Vagina (tissue), 2 donors: ENCODE data around the gene GJC1. TPM values are rescaled to one million over a fixed set of nuclear protein-coding genes. Genes with fewer than 3 reads are reported as not detected.

Experiments
- DNase-seq, 2 donors: peaks; one replicate each; pipeline ENCODE4 v3.0.0-alpha.2; 2017; ENCODE audit errors: extremely low spot score in 2 of 2
- H3K27ac ChIP-seq: fragments of 200-600 bp; sonication (generic); one replicate; pipeline ENCODE4 v1.5.1; 2019
- H3K27me3 ChIP-seq: fragments of 200-600 bp; sonication (generic); one replicate; pipeline ENCODE4 v1.5.1; 2019
- H3K36me3 ChIP-seq, 2 donors: fragments of 200-600 bp; sonication (generic); one replicate each; pipeline ENCODE4 v1.5.1; 2017 to 2019
- H3K4me1 ChIP-seq: fragments of 200-600 bp; sonication (generic); one replicate; pipeline ENCODE4 v1.5.1; 2019
- H3K4me3 ChIP-seq, 2 donors: fragments of 200-600 bp; sonication (generic); 1 replicate in 1 of 2; 2 replicates in 1 of 2; pipeline ENCODE4 v1.5.1; 2016 to 2019
- H3K9me3 ChIP-seq: fragments of 200-600 bp; sonication (generic); one replicate; pipeline ENCODE4 v1.5.1; 2019
- POLR2A ChIP-seq, 2 donors: fragments of 450-650 bp; IDR thresholded peaks; one replicate each; pipeline ENCODE4 v1.6.1; 2017; ENCODE audit warnings: antibody characterized with exemption in 2 of 2, mild to moderate bottlenecking in 2 of 2, moderate library complexity in 2 of 2
- POLR2AphosphoS5 ChIP-seq, 2 donors: sonication (generic); formaldehyde crosslinking; IDR thresholded peaks; one replicate each; pipeline ENCODE4 v1.9.0; 2017; ENCODE audit warnings: antibody characterized with exemption in 2 of 2, mild to moderate bottlenecking in 2 of 2, low read depth in 1 of 2; ENCODE audit not compliant: insufficient read depth in 1 of 2
- intact Hi-C: fragments of 100-400 bp; cut with DNase I; formaldehyde crosslinking; loops from one replicate; pipeline ENCODE4 v1.15.1; 2023
- total RNA-seq: library from RNA; depleted of rRNA; stranded (reverse); fragments of >200 nt; gene quantifications from one replicate; pipeline ENCODE4 v1.2.3, GENCODE V29; 2016
- TF ChIP-seq, protein P1 (sequence below), 3 experiments: fragments of 450-650 bp in 2 of 3; fragments of 200-600 bp in 1 of 3; sonication (generic) in 1 of 3; IDR thresholded peaks; one replicate each; pipeline ENCODE4 v1.5.1; 2017 to 2019; ENCODE audit warnings: antibody characterized with exemption in 3 of 3, mild to moderate bottlenecking in 2 of 3, moderate library complexity in 2 of 3

The GJC1 gene
- total RNA-seq, 1 donor from 2014 or later = 10.1 TPM

DNA sequence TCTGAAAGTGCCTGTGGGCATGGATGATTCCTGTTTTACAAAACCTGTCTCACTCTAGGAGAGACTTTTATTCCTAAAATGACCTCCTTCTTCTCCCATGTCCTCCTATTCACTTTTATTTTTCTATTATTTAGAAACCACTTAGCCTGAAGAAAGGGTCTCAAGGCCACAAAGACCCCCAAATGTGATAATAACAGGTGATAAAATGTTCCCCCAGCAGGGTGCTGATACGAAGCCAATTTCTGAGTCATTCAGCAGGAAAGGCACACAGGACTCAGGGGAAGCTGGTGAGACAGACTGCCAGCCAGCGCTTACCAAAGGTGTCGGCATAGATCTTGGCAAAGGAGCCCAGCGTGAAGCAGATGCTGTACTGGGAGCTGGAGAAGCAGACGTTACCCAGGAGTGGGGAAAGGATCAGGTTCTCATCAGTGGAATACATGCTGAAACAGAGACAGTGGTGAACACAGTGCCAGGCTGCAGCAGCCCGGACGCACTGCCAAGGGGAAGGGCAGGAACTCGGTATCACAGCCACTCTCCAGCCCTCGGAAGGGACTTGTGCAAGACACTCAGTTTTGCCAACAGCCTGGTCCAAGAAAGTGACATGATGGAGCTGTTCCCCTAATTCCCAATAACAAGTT is 42.2 kb upstream of the GJC1 start:
- TF ChIP-seq POLR2A (IDR thresholded peaks at IDR 0.05) = no peak
- no peak for TF ChIP-seq POLR2AphosphoS5 (IDR thresholded peaks at IDR 0.05; ENCODE audit: insufficient read depth in 1 of 2, low read depth in 1 of 2)
- TF ChIP-seq, protein P1, sequence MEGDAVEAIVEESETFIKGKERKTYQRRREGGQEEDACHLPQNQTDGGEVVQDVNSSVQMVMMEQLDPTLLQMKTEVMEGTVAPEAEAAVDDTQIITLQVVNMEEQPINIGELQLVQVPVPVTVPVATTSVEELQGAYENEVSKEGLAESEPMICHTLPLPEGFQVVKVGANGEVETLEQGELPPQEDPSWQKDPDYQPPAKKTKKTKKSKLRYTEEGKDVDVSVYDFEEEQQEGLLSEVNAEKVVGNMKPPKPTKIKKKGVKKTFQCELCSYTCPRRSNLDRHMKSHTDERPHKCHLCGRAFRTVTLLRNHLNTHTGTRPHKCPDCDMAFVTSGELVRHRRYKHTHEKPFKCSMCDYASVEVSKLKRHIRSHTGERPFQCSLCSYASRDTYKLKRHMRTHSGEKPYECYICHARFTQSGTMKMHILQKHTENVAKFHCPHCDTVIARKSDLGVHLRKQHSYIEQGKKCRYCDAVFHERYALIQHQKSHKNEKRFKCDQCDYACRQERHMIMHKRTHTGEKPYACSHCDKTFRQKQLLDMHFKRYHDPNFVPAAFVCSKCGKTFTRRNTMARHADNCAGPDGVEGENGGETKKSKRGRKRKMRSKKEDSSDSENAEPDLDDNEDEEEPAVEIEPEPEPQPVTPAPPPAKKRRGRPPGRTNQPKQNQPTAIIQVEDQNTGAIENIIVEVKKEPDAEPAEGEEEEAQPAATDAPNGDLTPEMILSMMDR (IDR thresholded peaks at IDR 0.05) = no peak
- no peaks in the 10 kb centered on the region for H3K27me3 ChIP-seq
- H3K4me1 ChIP-seq = no peaks in the 10 kb centered on the region
- no peak for DNase-seq
- H3K9me3 ChIP-seq = no peaks in the 10 kb centered on the region
- H3K4me3 ChIP-seq = no peak overlapping the region
- intact Hi-C loops = no loop called here
- H3K27ac ChIP-seq = no peak overlapping the region
- H3K36me3 ChIP-seq = peaks cover 0 to 74% of the 10 kb centered on the region in 2 donors

DNA sequence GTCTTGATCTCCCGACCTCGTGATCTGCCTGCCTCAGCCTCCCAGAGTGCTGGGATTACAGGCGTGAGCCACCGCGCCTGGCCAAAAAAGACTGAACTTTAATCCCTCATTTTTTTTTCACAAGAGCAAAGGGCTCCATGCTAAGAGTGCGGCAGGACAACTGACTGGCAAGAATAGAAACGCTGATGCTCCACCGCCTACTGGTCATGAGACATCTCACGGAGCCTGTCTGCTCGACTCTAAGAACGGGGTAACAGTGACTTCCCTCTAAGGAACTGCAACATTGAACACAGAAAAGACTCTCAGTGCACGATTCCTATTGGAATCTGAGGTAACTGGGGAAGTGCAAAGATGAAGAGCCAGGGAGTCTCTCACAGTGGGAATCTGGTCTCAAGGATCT is 41.5 kb upstream of the GJC1 start:
- H3K36me3 ChIP-seq = peaks cover 0 to 72% of the 10 kb centered on the region in 2 donors
- intact Hi-C loops = no loop called here
- no peaks in the 10 kb centered on the region for H3K4me1 ChIP-seq
- H3K4me3 ChIP-seq = no peak overlapping the region
- H3K27me3 ChIP-seq = no peaks in the 10 kb centered on the region
- no peaks in the 10 kb centered on the region for H3K9me3 ChIP-seq
- no peak overlapping the region for H3K27ac ChIP-seq
- no peak for DNase-seq
- TF ChIP-seq POLR2AphosphoS5 (IDR thresholded peaks at IDR 0.05; ENCODE audit: insufficient read depth in 1 of 2, low read depth in 1 of 2) = no peak
- TF ChIP-seq, protein P1 (IDR thresholded peaks at IDR 0.05) = no peak
- TF ChIP-seq POLR2A (IDR thresholded peaks at IDR 0.05) = no peak

DNA sequence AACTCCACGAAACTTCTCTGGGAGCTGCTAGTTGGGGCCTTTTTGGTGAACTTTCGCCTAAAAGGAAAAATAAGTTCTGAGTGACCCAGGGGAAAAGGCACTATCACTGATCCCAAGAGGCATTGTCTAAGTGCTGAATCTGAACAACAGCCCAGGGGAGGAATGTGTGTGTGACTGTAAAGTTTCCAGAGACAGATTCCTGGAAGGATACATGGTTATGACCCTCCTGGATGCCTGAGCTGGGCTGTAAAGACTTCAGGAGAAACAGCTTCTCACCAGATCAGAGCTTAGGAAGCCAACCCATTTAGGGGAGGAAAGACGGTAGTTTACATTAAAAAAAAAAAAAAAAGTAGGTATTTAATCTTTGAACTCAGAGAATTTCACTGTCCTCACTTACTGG is 37.8 kb upstream of the GJC1 start:
- Histone ChIP-seq H3K27ac (no peak overlapping the region), H3K4me1 (no peaks in the 10 kb centered on the region), H3K36me3 (peaks cover 0 to 62% of the 10 kb centered on the region in 2 donors), H3K4me3 (no peak overlapping the region), H3K27me3 (no peaks in the 10 kb centered on the region), H3K9me3 (no peaks in the 10 kb centered on the region)
- no peak for DNase-seq
- intact Hi-C loops = loop anchor here (5.0 kb wide), 1 partner anchor 91 kb away; no protein-coding TSS in a partner anchor
- TF ChIP-seq, protein P1 (IDR thresholded peaks at IDR 0.05) = no peak
- TF ChIP-seq POLR2AphosphoS5 (IDR thresholded peaks at IDR 0.05; ENCODE audit: insufficient read depth in 1 of 2, low read depth in 1 of 2) (no peak), POLR2A (IDR thresholded peaks at IDR 0.05) (no peak)

DNA sequence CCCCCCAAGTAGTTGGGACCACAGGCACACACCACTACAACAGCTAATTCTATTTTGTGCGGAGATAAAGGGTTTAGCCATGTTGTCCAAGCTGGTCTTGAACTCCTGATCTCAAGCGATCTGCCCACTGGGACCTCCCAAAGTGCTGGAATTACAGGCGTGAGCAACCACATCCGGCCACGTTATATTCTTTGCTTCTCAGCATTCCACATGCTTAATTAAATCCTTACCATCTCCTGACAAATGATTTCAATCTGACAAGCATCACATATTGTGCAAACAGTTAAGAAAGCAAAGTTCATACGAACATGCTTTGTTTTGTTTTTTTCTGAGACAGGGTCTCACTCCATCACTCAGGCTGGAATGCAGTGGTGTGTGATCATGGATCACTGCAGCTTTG is 35.8 kb upstream of the GJC1 start:
- intact Hi-C loops = loop anchor here (5.0 kb wide), 1 partner anchor 89 kb away; no protein-coding TSS in a partner anchor
- H3K9me3 ChIP-seq = no peaks in the 10 kb centered on the region
- no peaks in the 10 kb centered on the region for H3K4me1 ChIP-seq
- peak overlapping the region; percentile 22 for H3K27ac ChIP-seq
- H3K36me3 ChIP-seq = peaks cover 0 to 64% of the 10 kb centered on the region in 2 donors
- DNase-seq = no peak
- H3K27me3 ChIP-seq = no peaks in the 10 kb centered on the region
- TF ChIP-seq POLR2A (IDR thresholded peaks at IDR 0.05) = no peak
- TF ChIP-seq POLR2AphosphoS5 (IDR thresholded peaks at IDR 0.05; ENCODE audit: insufficient read depth in 1 of 2, low read depth in 1 of 2) = no peak
- H3K4me3 ChIP-seq = no peak overlapping the region

DNA sequence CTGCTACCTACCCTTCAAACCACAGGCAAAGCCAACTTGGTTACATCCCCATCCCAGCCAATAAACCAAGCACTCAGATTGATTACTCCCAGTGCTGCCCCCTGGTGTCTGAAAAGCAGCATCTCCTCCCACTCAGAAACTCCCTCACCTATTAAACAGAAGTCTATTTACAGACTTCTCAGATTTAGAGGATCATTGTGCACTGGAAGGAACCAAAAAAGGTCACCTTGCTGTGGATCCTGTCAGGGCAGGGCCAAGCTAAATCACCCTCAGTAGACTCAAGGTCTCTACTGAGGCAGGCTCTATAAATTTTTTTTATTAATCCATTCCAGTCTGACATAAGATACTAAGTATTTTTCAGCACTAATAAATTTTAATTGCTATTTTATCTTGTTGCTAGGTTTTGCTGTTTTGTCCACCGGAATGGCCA is 35.2 kb upstream of the GJC1 start:
- no peaks in the 10 kb centered on the region for H3K27me3 ChIP-seq
- peaks cover 0 to 59% of the 10 kb centered on the region in 2 donors for H3K36me3 ChIP-seq
- intact Hi-C loops = loop anchor here (5.0 kb wide), 1 partner anchor 88 kb away; no protein-coding TSS in a partner anchor
- no peak for TF ChIP-seq POLR2A (IDR thresholded peaks at IDR 0.05)
- TF ChIP-seq, protein P1 (IDR thresholded peaks at IDR 0.05) = peak; percentile 80 to 94 (median 81)
- TF ChIP-seq POLR2AphosphoS5 (IDR thresholded peaks at IDR 0.05; ENCODE audit: insufficient read depth in 1 of 2, low read depth in 1 of 2) = peak in 1 of 2 donors; percentile 15
- H3K9me3 ChIP-seq = no peaks in the 10 kb centered on the region
- DNase-seq = no peak
- H3K4me1 ChIP-seq = no peaks in the 10 kb centered on the region
- H3K4me3 ChIP-seq = no peak overlapping the region
- H3K27ac ChIP-seq = peak overlapping the region; percentile 12
